Suppressor macrophage treated with lipopolysaccharide for 1 hour (primary cell): ENCODE results near the gene BAZ1B.
"Not testable (repeated sequence)": the region's sequence is repeated elsewhere in the genome, so short reads cannot be mapped to it uniquely, and the experiment has no call there.

Experiments used
- DNase-seq, 3 donors: peaks; one replicate each; pipeline ENCODE4 v3.0.0-alpha.2; 2020 to 2022

BAZ1B gene, protein sequence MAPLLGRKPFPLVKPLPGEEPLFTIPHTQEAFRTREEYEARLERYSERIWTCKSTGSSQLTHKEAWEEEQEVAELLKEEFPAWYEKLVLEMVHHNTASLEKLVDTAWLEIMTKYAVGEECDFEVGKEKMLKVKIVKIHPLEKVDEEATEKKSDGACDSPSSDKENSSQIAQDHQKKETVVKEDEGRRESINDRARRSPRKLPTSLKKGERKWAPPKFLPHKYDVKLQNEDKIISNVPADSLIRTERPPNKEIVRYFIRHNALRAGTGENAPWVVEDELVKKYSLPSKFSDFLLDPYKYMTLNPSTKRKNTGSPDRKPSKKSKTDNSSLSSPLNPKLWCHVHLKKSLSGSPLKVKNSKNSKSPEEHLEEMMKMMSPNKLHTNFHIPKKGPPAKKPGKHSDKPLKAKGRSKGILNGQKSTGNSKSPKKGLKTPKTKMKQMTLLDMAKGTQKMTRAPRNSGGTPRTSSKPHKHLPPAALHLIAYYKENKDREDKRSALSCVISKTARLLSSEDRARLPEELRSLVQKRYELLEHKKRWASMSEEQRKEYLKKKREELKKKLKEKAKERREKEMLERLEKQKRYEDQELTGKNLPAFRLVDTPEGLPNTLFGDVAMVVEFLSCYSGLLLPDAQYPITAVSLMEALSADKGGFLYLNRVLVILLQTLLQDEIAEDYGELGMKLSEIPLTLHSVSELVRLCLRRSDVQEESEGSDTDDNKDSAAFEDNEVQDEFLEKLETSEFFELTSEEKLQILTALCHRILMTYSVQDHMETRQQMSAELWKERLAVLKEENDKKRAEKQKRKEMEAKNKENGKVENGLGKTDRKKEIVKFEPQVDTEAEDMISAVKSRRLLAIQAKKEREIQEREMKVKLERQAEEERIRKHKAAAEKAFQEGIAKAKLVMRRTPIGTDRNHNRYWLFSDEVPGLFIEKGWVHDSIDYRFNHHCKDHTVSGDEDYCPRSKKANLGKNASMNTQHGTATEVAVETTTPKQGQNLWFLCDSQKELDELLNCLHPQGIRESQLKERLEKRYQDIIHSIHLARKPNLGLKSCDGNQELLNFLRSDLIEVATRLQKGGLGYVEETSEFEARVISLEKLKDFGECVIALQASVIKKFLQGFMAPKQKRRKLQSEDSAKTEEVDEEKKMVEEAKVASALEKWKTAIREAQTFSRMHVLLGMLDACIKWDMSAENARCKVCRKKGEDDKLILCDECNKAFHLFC (N-terminal part only)

DNA sequence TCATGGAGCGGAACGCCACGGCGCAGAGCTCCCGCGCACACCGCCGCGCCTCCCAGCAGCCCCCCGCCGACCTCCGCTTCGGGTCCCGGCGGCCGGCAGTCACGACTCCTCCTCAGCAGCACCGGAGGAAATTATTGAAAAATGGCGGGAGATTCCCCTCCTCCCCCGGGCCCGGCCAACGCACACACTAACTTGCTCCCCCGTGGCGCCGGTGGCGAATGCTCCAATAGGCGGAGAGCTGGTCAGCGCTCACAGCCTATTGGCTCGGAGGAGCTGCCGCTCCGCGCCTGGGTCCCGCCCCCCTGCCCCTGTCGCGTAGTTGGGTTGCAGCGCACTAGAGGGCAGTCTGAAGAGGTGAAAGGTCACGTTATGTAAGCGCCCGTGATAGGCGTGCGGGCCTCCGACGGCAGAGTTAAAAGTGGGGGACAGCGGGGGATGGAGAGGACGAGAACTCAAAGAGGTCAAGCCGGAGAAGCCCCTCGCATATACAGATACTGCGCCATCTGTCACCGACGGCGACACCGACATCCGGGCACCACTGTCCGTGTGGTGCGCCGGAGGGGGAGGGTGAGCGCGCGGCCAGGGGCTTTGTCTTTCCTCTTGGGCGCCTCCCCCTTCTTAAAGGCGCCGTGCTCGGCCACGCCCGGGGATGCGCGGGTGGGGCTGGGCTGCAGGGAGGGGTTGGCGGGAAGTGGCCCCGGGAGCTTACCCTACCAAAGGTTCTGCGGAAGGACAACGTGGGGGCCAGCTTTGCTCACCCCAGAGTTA, at the start of gene BAZ1B:
BAZ1B (minus strand) TSS at position 189 of the 768 bp plus-strand sequence. CDS start 360 bp downstream, outside the sequence.
- DNase-seq, result peak; percentile 98 to 100 (median 99)

- no peak for DNase-seq
These were observed 48.9 kb upstream of the BAZ1B start for GRCh38 chr7:73570977-73571376.

DNA sequence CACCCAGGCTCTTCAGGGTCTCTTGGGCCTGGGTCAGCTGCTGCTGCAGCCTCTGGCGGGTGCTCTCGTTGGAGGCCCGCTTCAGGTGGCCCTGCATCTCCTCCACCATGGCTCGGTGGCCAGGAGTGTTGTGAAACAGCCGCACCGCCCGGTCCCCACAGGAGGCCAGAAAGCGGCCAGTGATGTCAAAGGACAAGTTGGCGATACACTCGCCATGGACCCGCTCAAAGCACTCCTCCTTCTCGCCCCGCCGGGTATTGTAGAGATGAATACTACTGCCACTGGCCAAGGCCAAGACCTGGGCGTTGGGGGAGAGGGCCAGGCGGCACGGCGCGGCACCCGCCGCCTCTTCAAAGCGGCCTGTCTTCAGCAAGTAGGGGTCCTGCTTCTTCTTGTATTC, 48.4 kb upstream of the BAZ1B start:
- no peak for DNase-seq

GRCh38 chr7:73569042-73569608, 47.0 kb upstream of the BAZ1B start:
- no peak for DNase-seq

GRCh38 chr7:73567846-73568685, 46.0 kb upstream of the BAZ1B start:
- no peak for DNase-seq

GRCh38 chr7:73567140-73567539, 45.0 kb upstream of the BAZ1B start:
- DNase-seq, result no peak

GRCh38 chr7:73566431-73566830, 44.3 kb upstream of the BAZ1B start:
- not testable (repeated sequence) for DNase-seq

- DNase-seq, result peak in 1 of 3 donors; percentile 59
These were observed 43.7 kb upstream of the BAZ1B start for GRCh38 chr7:73565675-73566340.

DNA sequence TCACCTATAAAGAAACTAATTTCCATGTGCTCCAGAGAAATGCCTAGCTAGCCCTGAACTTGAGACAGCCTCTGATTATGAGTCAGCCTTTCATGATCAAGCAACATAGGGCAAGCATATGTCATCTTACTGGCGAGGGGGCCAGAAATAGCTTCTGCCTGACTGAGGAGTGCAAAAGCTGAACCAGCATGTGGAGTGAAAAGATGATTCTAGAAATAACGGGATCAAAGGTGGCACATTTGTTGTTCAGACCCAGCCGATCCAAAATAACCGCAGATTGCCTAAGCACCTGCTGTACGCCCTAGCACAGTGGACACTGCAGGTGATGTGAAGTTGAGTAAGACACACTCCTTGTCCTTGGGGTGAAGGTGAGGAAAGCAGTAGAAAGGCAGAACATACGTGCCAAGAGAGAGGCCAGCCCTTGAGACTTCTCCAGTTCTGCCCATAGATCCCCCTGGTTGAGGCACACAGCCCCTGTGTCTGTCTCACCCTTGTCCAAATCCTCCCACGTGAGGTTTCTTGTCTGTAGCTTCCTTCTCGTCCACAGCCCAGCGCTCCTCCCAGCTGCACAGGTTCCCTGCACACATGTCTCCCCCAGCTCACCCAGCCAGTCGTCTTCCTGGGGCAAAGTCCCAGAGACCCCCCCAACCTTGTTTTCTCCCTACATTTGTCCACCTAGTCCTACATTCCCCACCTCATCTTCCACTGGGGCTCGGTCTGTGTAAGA, 38.2 kb upstream of the BAZ1B start:
- peak; percentile 76 to 86 (median 83) for DNase-seq

- peak; percentile 82 to 96 (median 90) for DNase-seq
These were observed 35.5 kb upstream of the BAZ1B start, which contains the start of gene BCL7B for GRCh38 chr7:73557397-73558257. BCL7B (minus strand) TSS chr7:73557690; CDS start chr7:73557578, 112 bp downstream.

DNA sequence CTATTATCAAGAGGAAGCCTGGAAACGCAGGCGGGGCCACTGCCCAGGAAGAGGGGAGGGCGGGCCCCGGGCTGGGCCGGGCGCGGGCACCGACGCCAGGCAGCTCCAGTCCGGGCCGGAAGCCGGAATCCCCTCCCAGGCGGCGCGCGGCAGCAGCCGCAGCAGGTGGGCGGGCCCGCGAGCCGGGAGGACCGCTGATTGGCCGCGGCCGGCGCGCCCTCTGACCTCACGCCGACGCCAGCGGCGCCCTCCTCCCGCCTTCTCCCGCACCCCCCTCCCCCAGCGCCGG, 35.0 kb upstream of the BAZ1B start:
- peak; percentile 97 to 99 (median 98) for DNase-seq

DNA sequence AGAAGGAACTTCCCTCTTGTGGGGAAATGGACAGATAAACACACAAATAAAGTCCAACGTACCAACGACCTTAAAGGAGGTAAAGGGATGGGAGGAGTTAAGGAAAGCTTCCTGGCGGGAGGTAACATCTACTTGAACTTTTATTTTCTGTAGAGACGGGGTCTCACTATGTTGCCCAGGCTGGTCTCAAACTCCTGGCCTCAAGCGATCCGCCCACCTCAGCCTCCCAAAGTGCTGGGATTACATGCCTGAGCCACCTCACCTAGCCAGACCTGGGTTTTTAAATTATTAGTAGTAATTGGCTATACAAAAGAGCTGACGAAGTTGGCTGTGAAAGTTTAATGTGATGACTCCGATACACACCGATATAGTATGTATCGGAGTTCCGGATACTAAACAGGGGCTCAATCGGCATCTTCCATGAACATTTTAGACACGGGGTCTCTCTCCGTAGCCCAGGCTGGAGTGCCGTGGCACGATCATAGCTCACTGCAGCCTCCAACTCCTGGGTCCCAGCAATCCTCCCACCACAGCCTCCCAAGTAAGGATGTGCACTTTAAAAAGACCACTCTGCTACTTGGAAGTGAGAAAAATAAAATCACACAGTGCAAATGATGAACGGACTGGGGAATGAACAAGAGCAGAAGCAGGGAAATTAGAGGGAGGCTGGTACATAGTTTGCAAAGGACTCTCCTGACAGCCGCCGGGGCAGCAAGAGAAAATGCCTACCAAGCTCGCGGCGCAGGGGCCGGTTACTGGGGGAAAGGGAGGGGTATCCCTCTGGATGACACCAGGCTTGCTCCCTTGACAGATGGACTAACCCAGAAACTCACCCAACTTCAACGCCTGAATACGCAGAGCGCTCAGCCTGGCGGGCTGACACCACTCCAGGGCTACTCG, 34.4 kb upstream of the BAZ1B start:
- no peak for DNase-seq

- DNase-seq, result no peak
These were observed 33.4 kb upstream of the BAZ1B start for GRCh38 chr7:73555411-73555982.

DNA sequence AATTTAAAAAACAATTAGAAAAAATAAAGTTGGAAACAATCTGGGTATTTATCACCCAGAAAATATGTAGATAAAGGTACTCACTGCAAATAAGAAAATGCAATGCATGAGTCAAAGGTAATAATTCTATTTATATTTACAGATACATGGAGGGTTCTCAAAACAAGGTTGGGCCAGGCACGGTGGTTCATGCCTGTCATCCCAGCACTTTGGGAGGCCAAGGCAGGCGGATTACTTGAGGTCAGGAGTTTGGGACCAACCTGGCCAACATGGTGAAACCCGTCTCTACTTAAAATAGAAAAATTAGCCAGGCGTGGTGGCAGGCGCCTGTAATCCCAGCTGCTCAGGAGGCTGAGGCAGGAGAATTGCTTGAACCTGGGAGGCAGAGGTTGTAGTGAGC, 28.0 kb upstream of the BAZ1B start:
- not testable (repeated sequence) for DNase-seq

GRCh38 chr7:73549176-73549575, 27.1 kb upstream of the BAZ1B start:
- no peak for DNase-seq

DNA sequence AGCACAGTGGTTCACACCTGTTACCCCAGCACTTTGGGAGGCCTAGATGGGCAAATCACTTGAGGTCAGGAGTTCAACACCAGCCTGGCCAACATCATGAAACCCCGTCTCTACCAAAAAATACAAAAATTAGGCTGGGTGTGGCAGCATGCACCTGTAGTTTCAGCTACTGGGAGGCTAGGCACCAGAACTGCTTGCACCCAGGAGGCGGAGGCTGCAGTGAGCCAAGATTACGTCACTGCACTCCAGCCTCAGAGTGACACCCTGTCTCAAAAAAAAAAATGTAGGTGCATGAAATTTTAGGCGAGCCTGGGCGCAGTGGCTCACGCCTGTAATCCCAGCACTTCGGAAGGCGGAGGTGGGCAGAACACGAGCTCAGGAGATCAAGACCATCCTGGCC, 25.7 kb upstream of the BAZ1B start:
- no peak for DNase-seq

DNA sequence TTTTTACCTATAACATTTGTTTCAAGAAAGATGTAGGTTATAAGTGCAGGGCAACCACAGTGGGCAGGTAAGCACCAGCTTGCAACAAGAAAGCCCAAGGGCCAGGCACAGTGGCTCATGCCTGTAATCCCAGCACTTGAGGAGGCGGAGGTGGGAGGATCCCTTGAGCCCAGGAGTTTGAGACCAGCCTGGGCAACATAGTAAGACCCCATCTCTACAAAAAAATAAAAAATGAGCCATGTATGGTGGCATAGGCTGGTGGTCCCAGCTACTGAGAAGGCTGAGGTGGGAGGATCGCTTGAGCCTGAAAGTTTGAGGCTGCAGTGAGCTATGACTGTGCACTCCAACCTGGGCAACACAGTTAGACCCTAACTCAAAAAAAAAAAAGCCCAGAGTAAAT, 22.6 kb upstream of the BAZ1B start:
- DNase-seq, result no peak
